Mesothelial cell of epicardium (in vitro differentiated cells): ENCODE data around the gene IL1RL2. TPM values are rescaled to one million over a fixed set of nuclear protein-coding genes. Genes with fewer than 3 reads are reported as not detected.

ENCODE experiments used
- DNase-seq, 2 experiments: peaks; one replicate each; pipeline ENCODE4 v3.0.0; 2021; ENCODE audit warnings: low spot score in 2 of 2; ENCODE audit not compliant: unreplicated experiment in 2 of 2
- H3K27ac Mint-ChIP-seq: 2 replicates; pipeline ENCODE4 v1.8.0; 2021; ENCODE audit warnings: mixed read lengths
- H3K27me3 Mint-ChIP-seq: 2 replicates; pipeline ENCODE4 v1.8.0; 2021; ENCODE audit warnings: low read depth, mixed read lengths
- H3K36me3 Mint-ChIP-seq: 2 replicates; pipeline ENCODE4 v1.8.0; 2021; ENCODE audit warnings: mixed read lengths
- H3K4me1 Mint-ChIP-seq: 2 replicates; pipeline ENCODE4 v1.8.0; 2021; ENCODE audit warnings: mixed read lengths
- H3K4me3 Mint-ChIP-seq: 2 replicates; pipeline ENCODE4 v1.8.0; 2021; ENCODE audit warnings: mild to moderate bottlenecking, moderate library complexity, mixed read lengths
- H3K9me3 Mint-ChIP-seq: 2 replicates; pipeline ENCODE4 v1.8.0; 2021; ENCODE audit warnings: mixed read lengths
- total RNA-seq: library from RNA; stranded (reverse); gene quantifications from 3 replicates; pipeline ENCODE4 v1.2.1, GENCODE V29; 2021
- TF ChIP-seq, protein P1 (sequence below): fragments of 200-600 bp; sonication (generic); IDR thresholded peaks from one replicate; pipeline ENCODE4 v1.5.0; 2021; ENCODE audit warnings: antibody characterized with exemption; ENCODE audit not compliant: unreplicated experiment

Gene IL1RL2
- total RNA-seq, 1 donor from 2014 or later, result not detected

DNA sequence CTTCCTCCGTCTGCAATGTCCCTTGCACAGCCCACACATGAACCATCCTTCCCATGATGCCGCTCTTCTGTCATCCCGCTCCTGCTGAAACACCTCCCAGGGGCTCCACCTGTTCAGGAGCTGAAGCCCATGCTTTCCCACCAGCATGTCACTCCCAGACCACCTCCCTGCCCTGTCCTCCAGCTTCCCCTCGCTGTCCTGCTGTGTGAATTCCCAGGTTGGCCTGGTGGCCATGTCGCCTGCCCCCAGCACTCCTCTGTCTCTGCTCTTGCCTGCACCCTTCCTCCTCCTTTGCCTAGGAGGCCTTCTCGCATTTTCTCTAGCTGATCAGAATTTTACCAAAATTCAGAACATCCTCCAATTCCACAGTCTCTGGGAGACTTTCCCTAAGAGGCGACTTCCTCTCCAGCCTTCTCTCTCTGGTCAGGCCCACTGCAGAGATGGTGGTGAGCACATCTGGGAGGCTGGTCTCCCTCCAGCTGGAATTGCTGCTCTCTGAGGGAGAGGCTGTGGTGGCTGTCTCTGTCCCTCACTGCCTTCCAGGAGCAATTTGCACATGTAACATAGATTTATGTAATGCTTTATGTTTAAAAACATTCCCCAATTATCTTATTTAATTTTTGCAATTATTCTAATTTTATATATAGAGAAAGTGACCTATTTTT lies 8.9 kb upstream of the IL1RL2 start:
- H3K36me3 Mint-ChIP-seq, result peaks cover 17% of the 10 kb centered on the region
- TF ChIP-seq, protein P1, sequence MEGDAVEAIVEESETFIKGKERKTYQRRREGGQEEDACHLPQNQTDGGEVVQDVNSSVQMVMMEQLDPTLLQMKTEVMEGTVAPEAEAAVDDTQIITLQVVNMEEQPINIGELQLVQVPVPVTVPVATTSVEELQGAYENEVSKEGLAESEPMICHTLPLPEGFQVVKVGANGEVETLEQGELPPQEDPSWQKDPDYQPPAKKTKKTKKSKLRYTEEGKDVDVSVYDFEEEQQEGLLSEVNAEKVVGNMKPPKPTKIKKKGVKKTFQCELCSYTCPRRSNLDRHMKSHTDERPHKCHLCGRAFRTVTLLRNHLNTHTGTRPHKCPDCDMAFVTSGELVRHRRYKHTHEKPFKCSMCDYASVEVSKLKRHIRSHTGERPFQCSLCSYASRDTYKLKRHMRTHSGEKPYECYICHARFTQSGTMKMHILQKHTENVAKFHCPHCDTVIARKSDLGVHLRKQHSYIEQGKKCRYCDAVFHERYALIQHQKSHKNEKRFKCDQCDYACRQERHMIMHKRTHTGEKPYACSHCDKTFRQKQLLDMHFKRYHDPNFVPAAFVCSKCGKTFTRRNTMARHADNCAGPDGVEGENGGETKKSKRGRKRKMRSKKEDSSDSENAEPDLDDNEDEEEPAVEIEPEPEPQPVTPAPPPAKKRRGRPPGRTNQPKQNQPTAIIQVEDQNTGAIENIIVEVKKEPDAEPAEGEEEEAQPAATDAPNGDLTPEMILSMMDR, result no peak
- H3K27me3 Mint-ChIP-seq, result no peaks in the 10 kb centered on the region
- peaks cover 4% of the 10 kb centered on the region for H3K9me3 Mint-ChIP-seq
- no peak overlapping the region for H3K4me3 Mint-ChIP-seq
- no peak overlapping the region for H3K27ac Mint-ChIP-seq
- H3K4me1 Mint-ChIP-seq, result peaks cover 17% of the 10 kb centered on the region
- no peak for DNase-seq

DNA sequence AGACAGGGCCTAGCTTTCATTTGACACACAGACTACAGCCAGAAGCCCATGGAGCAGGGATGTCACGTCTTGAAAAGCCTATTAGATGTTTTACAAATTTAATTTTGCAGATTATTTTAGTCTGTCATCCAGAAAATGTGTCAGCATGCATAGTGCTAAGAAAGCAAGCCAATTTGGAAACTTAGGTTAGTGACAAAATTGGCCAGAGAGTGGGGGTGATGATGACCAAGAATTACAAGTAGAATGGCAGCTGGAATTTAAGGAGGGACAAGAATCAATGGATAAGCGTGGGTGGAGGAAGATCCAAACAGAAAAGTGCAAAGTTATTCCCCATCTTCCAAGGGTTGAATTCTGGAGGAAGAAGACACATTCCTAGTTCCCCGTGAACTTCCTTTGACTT lies 7.8 kb upstream of the IL1RL2 start:
- no peaks in the 10 kb centered on the region for H3K9me3 Mint-ChIP-seq
- no peak for DNase-seq
- H3K4me3 Mint-ChIP-seq, result no peak overlapping the region
- H3K4me1 Mint-ChIP-seq, result peaks cover 17% of the 10 kb centered on the region
- no peak overlapping the region for H3K27ac Mint-ChIP-seq
- TF ChIP-seq, protein P1, result no peak
- H3K36me3 Mint-ChIP-seq, result peaks cover 12% of the 10 kb centered on the region
- peaks cover 4% of the 10 kb centered on the region for H3K27me3 Mint-ChIP-seq

DNA sequence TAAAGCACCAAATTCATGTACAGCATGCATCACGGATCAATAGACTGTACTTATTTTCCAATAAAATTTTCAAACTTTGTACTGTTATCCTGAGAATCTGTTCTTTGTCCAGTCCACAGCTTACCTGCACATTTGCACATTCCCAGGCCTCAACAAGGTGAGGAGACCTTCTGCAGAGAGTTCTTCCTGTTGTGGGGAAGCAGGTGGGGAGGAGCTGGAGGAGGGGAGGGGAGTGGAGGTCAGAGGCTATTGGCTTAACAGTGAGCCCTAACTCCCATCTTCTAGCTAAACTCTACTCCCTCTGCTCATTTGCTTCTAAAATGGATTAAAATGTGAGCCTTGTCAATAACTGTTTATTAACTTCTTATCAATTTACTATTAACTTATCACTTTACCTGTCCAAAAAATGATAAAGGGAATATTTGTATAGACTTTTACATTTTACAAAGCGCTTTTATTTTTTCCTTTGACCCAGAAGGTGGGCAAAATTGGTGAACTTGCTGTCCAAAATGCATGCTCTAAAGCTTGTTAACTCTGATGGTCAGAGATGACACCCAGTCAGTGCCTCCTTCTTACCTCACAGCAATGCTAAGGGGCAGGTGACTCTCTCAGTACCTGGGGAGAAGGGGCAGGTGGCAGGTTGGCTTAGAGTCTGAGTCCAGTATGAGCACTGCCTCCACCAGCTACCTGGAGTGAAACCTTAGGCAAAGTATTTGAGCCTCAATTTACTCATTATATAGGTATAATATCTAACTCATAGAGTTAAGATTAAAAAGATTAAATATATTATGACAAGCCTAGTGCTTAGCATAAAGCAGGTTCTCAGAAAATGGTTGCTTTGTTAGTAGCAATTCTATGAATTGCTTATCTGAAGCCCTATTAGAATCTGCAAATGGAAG lies 6.8 kb upstream of the IL1RL2 start:
- Mint-ChIP-seq H3K4me3 (no peak overlapping the region), H3K36me3 (peaks cover 12% of the 10 kb centered on the region), H3K9me3 (no peaks in the 10 kb centered on the region), H3K27me3 (peaks cover 8% of the 10 kb centered on the region), H3K27ac (no peak overlapping the region), H3K4me1 (peaks cover 17% of the 10 kb centered on the region)
- no peak for DNase-seq
- TF ChIP-seq, protein P1, result no peak

GRCh38 chr2:102180687-102180999 lies 6.2 kb upstream of the IL1RL2 start:
- Mint-ChIP-seq H3K4me1 (peaks cover 17% of the 10 kb centered on the region), H3K36me3 (peaks cover 12% of the 10 kb centered on the region)

GRCh38 chr2:102181376-102181775 lies 5.4 kb upstream of the IL1RL2 start:
- Mint-ChIP-seq H3K36me3 (peaks cover 9% of the 10 kb centered on the region), H3K27me3 (peaks cover 16% of the 10 kb centered on the region), H3K27ac (no peak overlapping the region), H3K4me1 (peaks cover 17% of the 10 kb centered on the region), H3K9me3 (no peaks in the 10 kb centered on the region), H3K4me3 (no peak overlapping the region)
- no peak for DNase-seq
- TF ChIP-seq, protein P1, result no peak

More at GRCh38 chr2:102180687-102180999, 6.2 kb upstream of the IL1RL2 start:
- Mint-ChIP-seq H3K27ac (no peak overlapping the region), H3K27me3 (peaks cover 13% of the 10 kb centered on the region), H3K4me3 (no peak overlapping the region), H3K9me3 (no peaks in the 10 kb centered on the region)
- DNase-seq, result no peak
- TF ChIP-seq, protein P1, result no peak
